ENCODE results near the gene ADAM10.

DNA sequence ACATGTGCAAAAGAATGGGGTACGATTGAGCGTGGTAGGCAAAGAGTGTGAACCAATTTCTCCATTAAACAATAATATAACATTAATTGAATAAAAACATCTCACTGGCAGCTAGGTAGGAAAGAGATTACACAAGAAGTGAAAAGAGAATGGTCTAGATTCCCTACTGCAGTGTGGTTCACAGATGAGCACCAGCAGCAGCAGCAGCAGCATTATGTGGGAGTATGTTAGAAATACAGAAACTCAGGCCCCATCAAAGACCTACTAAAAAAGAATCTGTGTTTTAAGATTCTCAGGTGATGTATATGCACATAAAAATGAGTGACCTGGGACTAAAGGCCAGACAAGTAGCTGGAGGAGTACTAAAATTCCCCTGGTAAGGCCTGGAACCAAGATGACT is 118.2 kb downstream of the ADAM10 start:
- TF ChIP-seq, protein P1, sequence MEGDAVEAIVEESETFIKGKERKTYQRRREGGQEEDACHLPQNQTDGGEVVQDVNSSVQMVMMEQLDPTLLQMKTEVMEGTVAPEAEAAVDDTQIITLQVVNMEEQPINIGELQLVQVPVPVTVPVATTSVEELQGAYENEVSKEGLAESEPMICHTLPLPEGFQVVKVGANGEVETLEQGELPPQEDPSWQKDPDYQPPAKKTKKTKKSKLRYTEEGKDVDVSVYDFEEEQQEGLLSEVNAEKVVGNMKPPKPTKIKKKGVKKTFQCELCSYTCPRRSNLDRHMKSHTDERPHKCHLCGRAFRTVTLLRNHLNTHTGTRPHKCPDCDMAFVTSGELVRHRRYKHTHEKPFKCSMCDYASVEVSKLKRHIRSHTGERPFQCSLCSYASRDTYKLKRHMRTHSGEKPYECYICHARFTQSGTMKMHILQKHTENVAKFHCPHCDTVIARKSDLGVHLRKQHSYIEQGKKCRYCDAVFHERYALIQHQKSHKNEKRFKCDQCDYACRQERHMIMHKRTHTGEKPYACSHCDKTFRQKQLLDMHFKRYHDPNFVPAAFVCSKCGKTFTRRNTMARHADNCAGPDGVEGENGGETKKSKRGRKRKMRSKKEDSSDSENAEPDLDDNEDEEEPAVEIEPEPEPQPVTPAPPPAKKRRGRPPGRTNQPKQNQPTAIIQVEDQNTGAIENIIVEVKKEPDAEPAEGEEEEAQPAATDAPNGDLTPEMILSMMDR (conservative IDR thresholded peaks at IDR 0.05) = no peak
- no peak for TF ChIP-seq EZH2 (IDR thresholded peaks at IDR 0.05; ENCODE audit: low read depth)

Measured in PC-9 (cell line).